ENCODE measurements around the gene B4GALT2.

DNA sequence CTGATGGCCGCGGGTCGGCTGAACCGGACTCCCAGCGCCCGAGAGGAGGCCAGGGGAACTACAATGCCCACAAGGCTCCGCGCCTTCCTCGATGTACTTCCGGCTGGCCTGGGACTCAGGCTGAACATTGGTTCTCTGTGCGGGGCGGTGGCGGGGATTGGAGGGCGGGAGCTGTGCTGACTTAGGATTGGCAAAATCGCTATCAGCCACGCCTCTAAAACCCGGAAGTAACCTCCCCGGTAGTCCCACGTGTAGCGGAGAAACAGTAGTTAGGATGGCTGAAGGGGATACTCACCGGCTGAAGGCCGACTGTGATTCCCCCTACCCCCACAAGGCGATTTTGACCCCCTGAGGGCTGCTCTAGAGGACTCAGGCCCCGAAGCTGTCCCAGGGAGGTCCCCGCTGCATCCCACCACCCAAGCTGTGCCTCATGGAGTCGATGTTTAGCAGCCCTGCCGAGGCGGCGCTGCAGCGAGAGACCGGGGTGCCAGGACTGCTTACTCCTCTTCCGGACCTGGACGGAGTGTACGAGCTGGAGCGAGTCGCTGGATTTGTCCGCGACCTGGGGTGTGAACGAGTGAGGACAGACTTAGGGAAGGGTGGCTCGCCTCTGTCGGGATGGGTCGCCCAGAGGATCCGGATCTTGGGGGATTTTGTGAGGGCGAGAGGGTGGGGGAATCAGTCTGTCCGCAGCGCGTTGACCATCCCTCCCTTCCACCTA lies 9.1 kb upstream of the B4GALT2 start, which contains the start of gene DPH2:
- TF ChIP-seq, protein P1, sequence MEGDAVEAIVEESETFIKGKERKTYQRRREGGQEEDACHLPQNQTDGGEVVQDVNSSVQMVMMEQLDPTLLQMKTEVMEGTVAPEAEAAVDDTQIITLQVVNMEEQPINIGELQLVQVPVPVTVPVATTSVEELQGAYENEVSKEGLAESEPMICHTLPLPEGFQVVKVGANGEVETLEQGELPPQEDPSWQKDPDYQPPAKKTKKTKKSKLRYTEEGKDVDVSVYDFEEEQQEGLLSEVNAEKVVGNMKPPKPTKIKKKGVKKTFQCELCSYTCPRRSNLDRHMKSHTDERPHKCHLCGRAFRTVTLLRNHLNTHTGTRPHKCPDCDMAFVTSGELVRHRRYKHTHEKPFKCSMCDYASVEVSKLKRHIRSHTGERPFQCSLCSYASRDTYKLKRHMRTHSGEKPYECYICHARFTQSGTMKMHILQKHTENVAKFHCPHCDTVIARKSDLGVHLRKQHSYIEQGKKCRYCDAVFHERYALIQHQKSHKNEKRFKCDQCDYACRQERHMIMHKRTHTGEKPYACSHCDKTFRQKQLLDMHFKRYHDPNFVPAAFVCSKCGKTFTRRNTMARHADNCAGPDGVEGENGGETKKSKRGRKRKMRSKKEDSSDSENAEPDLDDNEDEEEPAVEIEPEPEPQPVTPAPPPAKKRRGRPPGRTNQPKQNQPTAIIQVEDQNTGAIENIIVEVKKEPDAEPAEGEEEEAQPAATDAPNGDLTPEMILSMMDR (IDR thresholded peaks at IDR 0.05): no peak
- no peak for TF ChIP-seq POLR2A (IDR thresholded peaks at IDR 0.05)
- no peak for TF ChIP-seq POLR2AphosphoS5 (IDR thresholded peaks at IDR 0.05)
- no peak for TF ChIP-seq EP300 (IDR thresholded peaks at IDR 0.05)
